ENCODE results near the gene PSMA6.
"Not testable (repeated sequence)": the region's sequence is repeated elsewhere in the genome, so short reads cannot be mapped to it uniquely, and the experiment has no call there.

Gene PSMA6

GRCh38 chr14:35300228-35300627 is 8.0 kb downstream of the PSMA6 start:
- H4K8ac ChIP-seq (ENCODE audit: low read depth, low read length), result no peak overlapping the region
- no peak for DNase-seq
- WGBS (ENCODE audit: extremely low coverage, insufficient coverage, low lambda C conversion rate), result no CpG with 5 or more reads among the region's 3 CpGs
- peaks cover 13% of the 10 kb centered on the region for H3K79me1 ChIP-seq (ENCODE audit: low read length)
- H3K18ac ChIP-seq (ENCODE audit: low read length), result no peak overlapping the region
- H3K23ac ChIP-seq (ENCODE audit: low read length), result no peak overlapping the region
- no peak overlapping the region for H3K9ac ChIP-seq (ENCODE audit: low read length)
- no peak overlapping the region for H2BK120ac ChIP-seq (ENCODE audit: low read depth, low read length)
- H3K36me3 ChIP-seq (ENCODE audit: control insufficient read depth, insufficient read depth, low read length), result peaks cover 2% of the 10 kb centered on the region
- no peak overlapping the region for H2AK5ac ChIP-seq (ENCODE audit: low read length)
- H2BK15ac ChIP-seq (replicated peaks; ENCODE audit: low read depth), result no peak overlapping the region
- no peak overlapping the region for H3K4ac ChIP-seq (ENCODE audit: low read depth, low read length)
- no peak overlapping the region for H2BK5ac ChIP-seq (ENCODE audit: low read length)
- H3K4me1 ChIP-seq (ENCODE audit: control insufficient read depth, low read depth, low read length), result peaks cover 3% of the 10 kb centered on the region
- peaks cover 72% of the 10 kb centered on the region for H3K79me2 ChIP-seq (ENCODE audit: control insufficient read depth, insufficient read depth, low read length)
- H3K4me2 ChIP-seq (ENCODE audit: low read length), result no peak overlapping the region
- no peak overlapping the region for H3K56ac ChIP-seq (ENCODE audit: low read length)
- H3K4me3 ChIP-seq (ENCODE audit: low read length), result no peak overlapping the region
- no peaks in the 10 kb centered on the region for H3K27me3 ChIP-seq (ENCODE audit: insufficient read depth, low read length, poor library complexity)
- H4K5ac ChIP-seq (ENCODE audit: low read length), result no peak overlapping the region
- H3K27ac ChIP-seq (ENCODE audit: low read depth, low read length), result no peak overlapping the region

- not testable (repeated sequence) for H3K56ac ChIP-seq (ENCODE audit: low read length)
These were observed 9.2 kb downstream of the PSMA6 start for GRCh38 chr14:35301334-35301733.

GRCh38 chr14:35301735-35302528 is 9.8 kb downstream of the PSMA6 start:
- no peak overlapping the region for H2BK120ac ChIP-seq (ENCODE audit: low read depth, low read length)
- H3K18ac ChIP-seq (ENCODE audit: low read length), result no peak overlapping the region
- H3K79me2 ChIP-seq (ENCODE audit: control insufficient read depth, insufficient read depth, low read length), result peaks cover 72% of the 10 kb centered on the region
- DNase-seq, result no peak
- H3K36me3 ChIP-seq (ENCODE audit: control insufficient read depth, insufficient read depth, low read length), result no peaks in the 10 kb centered on the region
- no peak overlapping the region for H3K27ac ChIP-seq (ENCODE audit: low read depth, low read length)
- no peak overlapping the region for H3K23ac ChIP-seq (ENCODE audit: low read length)
- H2BK5ac ChIP-seq (ENCODE audit: low read length), result no peak overlapping the region
- no peak overlapping the region for H2BK15ac ChIP-seq (replicated peaks; ENCODE audit: low read depth)
- H3K9ac ChIP-seq (ENCODE audit: low read length), result no peak overlapping the region
- H3K79me1 ChIP-seq (ENCODE audit: low read length), result peaks cover 10% of the 10 kb centered on the region
- H3K4me2 ChIP-seq (ENCODE audit: low read length), result no peak overlapping the region
- no peak overlapping the region for H3K4ac ChIP-seq (ENCODE audit: low read depth, low read length)
- no peaks in the 10 kb centered on the region for H3K4me1 ChIP-seq (ENCODE audit: control insufficient read depth, low read depth, low read length)
- no CpG with 5 or more reads among the region's 1 CpG for WGBS (ENCODE audit: extremely low coverage, insufficient coverage, low lambda C conversion rate)
- H4K5ac ChIP-seq (ENCODE audit: low read length), result no peak overlapping the region
- H3K27me3 ChIP-seq (ENCODE audit: insufficient read depth, low read length, poor library complexity), result no peaks in the 10 kb centered on the region
- H2AK5ac ChIP-seq (ENCODE audit: low read length), result no peak overlapping the region
- no peak overlapping the region for H3K4me3 ChIP-seq (ENCODE audit: low read length)
- no peak overlapping the region for H3K56ac ChIP-seq (ENCODE audit: low read length)
- no peak overlapping the region for H4K8ac ChIP-seq (ENCODE audit: low read depth, low read length)

More at GRCh38 chr14:35301334-35301733, 9.2 kb downstream of the PSMA6 start:
- H4K8ac ChIP-seq (ENCODE audit: low read depth, low read length); H3K9ac ChIP-seq (ENCODE audit: low read length); H2BK120ac ChIP-seq (ENCODE audit: low read depth, low read length); H3K27ac ChIP-seq (ENCODE audit: low read depth, low read length); H4K5ac ChIP-seq (ENCODE audit: low read length); H3K27me3 ChIP-seq (ENCODE audit: insufficient read depth, low read length, poor library complexity); H2AK5ac ChIP-seq (ENCODE audit: low read length); H3K23ac ChIP-seq (ENCODE audit: low read length); H3K4me2 ChIP-seq (ENCODE audit: low read length); H3K4ac ChIP-seq (ENCODE audit: low read depth, low read length); H3K18ac ChIP-seq (ENCODE audit: low read length); H3K4me1 ChIP-seq (ENCODE audit: control insufficient read depth, low read depth, low read length); H3K4me3 ChIP-seq (ENCODE audit: low read length); H3K36me3 ChIP-seq (ENCODE audit: control insufficient read depth, insufficient read depth, low read length); H2BK15ac ChIP-seq (replicated peaks; ENCODE audit: low read depth); DNase-seq; H2BK5ac ChIP-seq (ENCODE audit: low read length): not testable (repeated sequence)
- Histone ChIP-seq H3K79me1 (ENCODE audit: low read length) (peaks cover 10% of the 10 kb centered on the region), H3K79me2 (ENCODE audit: control insufficient read depth, insufficient read depth, low read length) (peaks cover 73% of the 10 kb centered on the region)
- WGBS (ENCODE audit: extremely low coverage, insufficient coverage, low lambda C conversion rate), result no CpG with 5 or more reads among the region's 4 CpGs

GRCh38 chr14:35303149-35303935 is 11.2 kb downstream of the PSMA6 start:
- no peak overlapping the region for H2BK5ac ChIP-seq (ENCODE audit: low read length)
- WGBS (ENCODE audit: extremely low coverage, insufficient coverage, low lambda C conversion rate), result no CpG with 5 or more reads among the region's 4 CpGs
- H2BK15ac ChIP-seq (replicated peaks; ENCODE audit: low read depth), result no peak overlapping the region
- no peak overlapping the region for H3K4ac ChIP-seq (ENCODE audit: low read depth, low read length)
- peaks cover 8% of the 10 kb centered on the region for H3K79me1 ChIP-seq (ENCODE audit: low read length)
- no peak overlapping the region for H2BK120ac ChIP-seq (ENCODE audit: low read depth, low read length)
- no peak overlapping the region for H3K18ac ChIP-seq (ENCODE audit: low read length)
- no peak overlapping the region for H3K27ac ChIP-seq (ENCODE audit: low read depth, low read length)
- no peaks in the 10 kb centered on the region for H3K4me1 ChIP-seq (ENCODE audit: control insufficient read depth, low read depth, low read length)
- H4K5ac ChIP-seq (ENCODE audit: low read length), result no peak overlapping the region
- no peak overlapping the region for H3K4me2 ChIP-seq (ENCODE audit: low read length)
- H3K9ac ChIP-seq (ENCODE audit: low read length), result no peak overlapping the region
- H3K79me2 ChIP-seq (ENCODE audit: control insufficient read depth, insufficient read depth, low read length), result peaks cover 62% of the 10 kb centered on the region
- H3K36me3 ChIP-seq (ENCODE audit: control insufficient read depth, insufficient read depth, low read length), result no peaks in the 10 kb centered on the region
- H4K8ac ChIP-seq (ENCODE audit: low read depth, low read length), result no peak overlapping the region
- no peak overlapping the region for H3K4me3 ChIP-seq (ENCODE audit: low read length)
- no peak overlapping the region for H3K23ac ChIP-seq (ENCODE audit: low read length)
- no peaks in the 10 kb centered on the region for H3K27me3 ChIP-seq (ENCODE audit: insufficient read depth, low read length, poor library complexity)
- no peak for DNase-seq
- H3K56ac ChIP-seq (ENCODE audit: low read length), result no peak overlapping the region
- no peak overlapping the region for H2AK5ac ChIP-seq (ENCODE audit: low read length)

GRCh38 chr14:35304812-35305462 is 12.8 kb downstream of the PSMA6 start:
- no peak overlapping the region for H3K4me3 ChIP-seq (ENCODE audit: low read length)
- no peak overlapping the region for H3K23ac ChIP-seq (ENCODE audit: low read length)
- no peak overlapping the region for H3K27ac ChIP-seq (ENCODE audit: low read depth, low read length)
- DNase-seq, result no peak
- H4K5ac ChIP-seq (ENCODE audit: low read length), result no peak overlapping the region
- no peaks in the 10 kb centered on the region for H3K27me3 ChIP-seq (ENCODE audit: insufficient read depth, low read length, poor library complexity)
- H3K79me1 ChIP-seq (ENCODE audit: low read length), result peaks cover 8% of the 10 kb centered on the region
- H3K4ac ChIP-seq (ENCODE audit: low read depth, low read length), result no peak overlapping the region
- H3K56ac ChIP-seq (ENCODE audit: low read length), result no peak overlapping the region
- H3K4me2 ChIP-seq (ENCODE audit: low read length), result no peak overlapping the region
- H3K4me1 ChIP-seq (ENCODE audit: control insufficient read depth, low read depth, low read length), result no peaks in the 10 kb centered on the region
- H4K8ac ChIP-seq (ENCODE audit: low read depth, low read length), result no peak overlapping the region
- H2BK120ac ChIP-seq (ENCODE audit: low read depth, low read length), result no peak overlapping the region
- H3K79me2 ChIP-seq (ENCODE audit: control insufficient read depth, insufficient read depth, low read length), result peaks cover 50% of the 10 kb centered on the region
- H3K36me3 ChIP-seq (ENCODE audit: control insufficient read depth, insufficient read depth, low read length), result no peaks in the 10 kb centered on the region
- H2BK15ac ChIP-seq (replicated peaks; ENCODE audit: low read depth), result no peak overlapping the region
- H3K18ac ChIP-seq (ENCODE audit: low read length), result no peak overlapping the region
- WGBS (ENCODE audit: extremely low coverage, insufficient coverage, low lambda C conversion rate), result no CpG with 5 or more reads among the region's 5 CpGs
- no peak overlapping the region for H3K9ac ChIP-seq (ENCODE audit: low read length)
- no peak overlapping the region for H2AK5ac ChIP-seq (ENCODE audit: low read length)
- no peak overlapping the region for H2BK5ac ChIP-seq (ENCODE audit: low read length)
